GM12878 (cell line): ENCODE data around the gene MYO3B. TPM values are rescaled to one million over a fixed set of nuclear protein-coding genes. Genes with fewer than 3 reads are reported as not detected.
A peak's percentile ranks its signal among the peaks of the same experiment; 100 is the strongest.

Experiments
- ATAC-seq: fragments of 200-7000 bp; cut with Tn5 transposase; 3 replicates; pipeline ENCODE4 v1.9.1; 2020; ENCODE audit warnings: mild to moderate bottlenecking, moderate library complexity
- BruUV-seq: library from RNA; stranded (reverse); fragments of 400-500 nt; replicated peaks from 2 replicates; lab custom pipeline; 2021; lab: Mats Ljungman, UMichigan
- CTCF ChIA-PET: fragments of 300-600 bp; sonication (Branson Sonifier 250); formaldehyde crosslinking; extraction: SDS; loops from one replicate; lab custom pipeline; 2021; ENCODE audit warnings: inconsistent platforms; lab: Yijun Ruan, JAX
- POLR2A ChIA-PET: fragments of 350-600 bp; formaldehyde crosslinking; extraction: SDS; loops from one replicate; lab custom pipeline; 2021; ENCODE audit warnings: inconsistent platforms; lab: Charles Lee
- RAD21 ChIA-PET: fragments of 300-600 bp; sonication (Branson Sonifier 250); formaldehyde crosslinking; loops from one replicate; lab custom pipeline; 2023; ENCODE audit warnings: antibody characterized with exemption; ENCODE audit not compliant: unreplicated experiment; lab: Charles Lee
- SMC1A ChIA-PET: fragments of 300-600 bp; sonication (Branson Sonifier 250); formaldehyde crosslinking; loops from one replicate; lab custom pipeline; 2023; ENCODE audit not compliant: unreplicated experiment, uncharacterized antibody; lab: Charles Lee
- DNase-seq: peaks from one replicate; pipeline ENCODE4 v3.0.0-alpha.2; 2011; ENCODE audit warnings: low read depth, low spot score
- FAIRE-seq: peaks from 3 replicates; lab custom pipeline; 2011; peaks lifted over from hg19 to GRCh38; lab: Jason Lieb, UNC
- H2AFZ ChIP-seq: 2 replicates; pipeline ENCODE4 v1.6.0; 2011; ENCODE audit warnings: low read depth, low read length, control low read depth; ENCODE audit not compliant: control insufficient read depth
- H3K27ac ChIP-seq: 2 replicates; pipeline ENCODE4 v1.5.1; 2011; ENCODE audit warnings: control low read depth; ENCODE audit not compliant: control insufficient read depth, insufficient read depth
- H3K27me3 ChIP-seq, 2 experiments: replicated peaks in 1 of 2; 2 replicates each; pipeline versions ENCODE4 v1.6.0 to v1.6.1; 2011; ENCODE audit warnings: low read length in 1 of 2; ENCODE audit not compliant: control insufficient read depth in 2 of 2, insufficient read depth in 2 of 2
- H3K36me3 ChIP-seq, 2 experiments: 2 replicates each; pipeline ENCODE4 v1.5.1; 2011; ENCODE audit warnings: low read length in 1 of 2; ENCODE audit not compliant: control insufficient read depth in 2 of 2, insufficient read depth in 2 of 2
- H3K4me1 ChIP-seq: 2 replicates; pipeline ENCODE4 v1.6.1; 2011; ENCODE audit warnings: mild to moderate bottlenecking, low read length, moderate library complexity, mixed read lengths; ENCODE audit not compliant: control insufficient read depth, insufficient read depth
- H3K4me2 ChIP-seq: 2 replicates; pipeline ENCODE4 v1.6.0; 2011; ENCODE audit warnings: control low read depth; ENCODE audit not compliant: control insufficient read depth, insufficient read depth
- H3K4me3 ChIP-seq: fragments of 200-600 bp; sonication (generic); 2 replicates; pipeline ENCODE4 v1.5.1; 2016
- H3K79me2 ChIP-seq: 2 replicates; pipeline ENCODE4 v1.6.0; 2011; ENCODE audit warnings: low read length; ENCODE audit not compliant: control insufficient read depth, insufficient read depth
- H3K9ac ChIP-seq: 2 replicates; pipeline ENCODE4 v1.8.0; 2011; ENCODE audit warnings: low read length, control low read depth, mixed read lengths; ENCODE audit not compliant: control insufficient read depth, insufficient read depth
- H3K9me3 ChIP-seq: replicated peaks from 3 replicates; pipeline ENCODE4 v1.5.1; 2011; ENCODE audit warnings: mild to moderate bottlenecking, low read length; ENCODE audit not compliant: control insufficient read depth, insufficient read depth
- H4K20me1 ChIP-seq: 2 replicates; pipeline ENCODE4 v1.6.0; 2011; ENCODE audit not compliant: control insufficient read depth, insufficient read depth
- ATF7 ChIP-seq: fragments of 450-650 bp; IDR thresholded peaks from 2 replicates; pipeline ENCODE4 v1.6.1; 2016; ENCODE audit warnings: low read depth, mild to moderate bottlenecking
- BACH1 ChIP-seq: fragments of 450-650 bp; IDR thresholded peaks from 2 replicates; pipeline ENCODE4 v1.6.1; 2017; ENCODE audit warnings: mild to moderate bottlenecking, borderline replicate concordance
- BCL11A ChIP-seq: IDR thresholded peaks from 2 replicates; pipeline ENCODE4 v1.6.1; 2011; ENCODE audit warnings: low read depth, low read length
- CBX3 ChIP-seq: fragments of 200-600 bp; sonication (generic); IDR thresholded peaks from 2 replicates; pipeline ENCODE4 v1.6.1; 2016; ENCODE audit warnings: low read depth, borderline replicate concordance
- DPF2 ChIP-seq: fragments of 450-650 bp; IDR thresholded peaks from 2 replicates; pipeline ENCODE4 v1.6.1; 2017; ENCODE audit warnings: mild to moderate bottlenecking
- EP300 ChIP-seq, 2 experiments: fragments of 150-350 bp in 1 of 2; IDR thresholded peaks; 2 replicates each; pipeline ENCODE4 v1.6.1; 2011 to 2012; ENCODE audit warnings: low read depth in 2 of 2, low read length in 2 of 2, borderline replicate concordance in 1 of 2, improper control_type of control experiment in 1 of 2, inconsistent platforms in 1 of 2; ENCODE audit not compliant: control insufficient read depth in 1 of 2
- HDAC2 ChIP-seq: fragments of 200-600 bp; sonication (generic); IDR thresholded peaks from 2 replicates; pipeline ENCODE4 v1.6.1; 2017
- IKZF1 ChIP-seq: fragments of 450-650 bp; conservative IDR thresholded peaks from 2 replicates; pipeline ENCODE4 v1.6.1; 2017; ENCODE audit warnings: antibody characterized with exemption, mild to moderate bottlenecking
- IKZF2 ChIP-seq, 2 experiments: fragments of 450-650 bp; IDR thresholded peaks; 2 replicates each; pipeline ENCODE4 v1.6.1; 2017; ENCODE audit warnings: mild to moderate bottlenecking in 2 of 2, moderate library complexity in 2 of 2
- MEF2B ChIP-seq: fragments of 450-650 bp; IDR thresholded peaks from 2 replicates; pipeline ENCODE4 v1.6.1; 2018; ENCODE audit warnings: mild to moderate bottlenecking, moderate library complexity; ENCODE audit not compliant: partially characterized antibody, poor library complexity, severe bottlenecking
- RFX5 ChIP-seq: IDR thresholded peaks from 2 replicates; pipeline ENCODE4 v1.6.1; 2011; ENCODE audit warnings: low read depth, low read length, improper control_type of control experiment
- SP1 ChIP-seq: IDR thresholded peaks from one replicate; pipeline ENCODE4 v1.6.1; 2011; ENCODE audit warnings: low read depth, low read length
- TAF1 ChIP-seq: IDR thresholded peaks from 2 replicates; pipeline ENCODE4 v1.6.1; 2011; ENCODE audit warnings: mild to moderate bottlenecking, low read depth, low read length, borderline replicate concordance
- TCF12 ChIP-seq: IDR thresholded peaks from 2 replicates; pipeline ENCODE4 v1.6.1; 2011; ENCODE audit warnings: low read depth, mild to moderate bottlenecking, low read length
- ZNF24 ChIP-seq: fragments of 450-650 bp; IDR thresholded peaks from 2 replicates; pipeline ENCODE4 v1.6.1; 2017; ENCODE audit warnings: antibody characterized with exemption, mild to moderate bottlenecking
- WGBS: methylation state at CpG from one replicate; pipeline ENCODE4 v1.1.6; 2016; ENCODE audit warnings: low lambda C conversion rate; ENCODE audit not compliant: insufficient replicate concordance, insufficient coverage; ENCODE audit errors: missing lambda C conversion rate; 5-methylcytosine and 5-hydroxymethylcytosine counted together
- in situ Hi-C: fragments of 300-500 bp; cut with MboI; formaldehyde crosslinking; loops from 9 replicates; pipeline ENCODE4 v1.14.3; 2018; ENCODE audit warnings: mixed read lengths
- intact Hi-C: fragments of 100-400 bp; cut with micrococcal nuclease; formaldehyde crosslinking; loops from one replicate; pipeline ENCODE4 v1.14.2; 2022; ENCODE audit not compliant: unreplicated experiment
- polyA plus RNA-seq, 11 experiments: library from polyadenylated mRNA; depleted of rRNA in 4 of 11; unstranded in 6 of 11; stranded (reverse) in 5 of 11; fragments of >200 nt; fragmentation: Nextera tagmentation in 4 of 11; fragmentation: Illumina TruSeq in 1 of 11; extraction: Ambion mirVana in 4 of 11; extraction: Trizol in 1 of 11; gene quantifications; 1 replicate in 1 of 11; 2 replicates in 10 of 11; pipeline versions ENCODE4 v1.2.1 to v1.2.3, GENCODE V29; 2011 to 2016; ENCODE audit warnings: inconsistent platforms in 2 of 11, missing spikeins in 2 of 11, low read depth in 1 of 11
- total RNA-seq, 4 experiments: library from RNA; depleted of rRNA in 3 of 4; stranded (reverse); fragments of >200 nt in 3 of 4; fragmentation: Illumina TruSeq in 1 of 4; extraction: Trizol in 1 of 4; gene quantifications; 2 replicates each; pipeline versions ENCODE4 v1.2.1 to v1.2.3, GENCODE V29; 2013 to 2021
- TF ChIP-seq, protein P1 (sequence below): fragments of 450-650 bp; formaldehyde crosslinking; IDR thresholded peaks from 2 replicates; pipeline ENCODE4 v1.4.0; 2020; ENCODE audit warnings: mild to moderate bottlenecking, moderate library complexity
- TF ChIP-seq, protein P2 (sequence below): IDR thresholded peaks from 2 replicates; pipeline ENCODE4 v1.6.1; 2012; ENCODE audit warnings: low read depth, low read length, improper control_type of control experiment

Gene MYO3B
- total and polyA plus RNA-seq, 10 of the 15 experiments (the other 5 are each of a cell fraction or from before 2014, with no cell fraction given), result 1.1 to 7.1 (median 2.1) TPM

DNA sequence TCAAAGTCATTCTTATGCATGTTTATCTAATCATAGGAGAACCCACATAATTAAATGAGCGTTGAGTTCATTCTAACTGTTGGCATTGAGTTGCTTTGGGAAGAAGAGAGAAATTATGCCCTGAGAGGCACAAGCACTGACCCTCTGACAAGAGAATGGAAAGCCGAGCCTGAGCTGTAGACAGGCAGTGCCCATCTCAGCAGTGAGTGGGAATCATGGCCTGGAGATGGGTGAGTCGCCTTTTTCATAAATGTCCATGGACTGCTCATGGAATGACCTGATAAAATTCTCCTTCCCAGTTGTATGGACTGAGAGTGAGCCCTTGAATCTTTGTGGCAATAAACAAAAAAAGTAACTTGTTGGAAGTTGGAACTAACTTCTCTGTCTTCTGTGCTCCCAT, 21.4 kb upstream of the MYO3B start (continued):
- TF ChIP-seq SP1, result no peak
- TF ChIP-seq ZNF24, result no peak
- no peak for TF ChIP-seq TAF1
- no peak for TF ChIP-seq DPF2
- TF ChIP-seq CBX3, result no peak
- TF ChIP-seq, protein P1, sequence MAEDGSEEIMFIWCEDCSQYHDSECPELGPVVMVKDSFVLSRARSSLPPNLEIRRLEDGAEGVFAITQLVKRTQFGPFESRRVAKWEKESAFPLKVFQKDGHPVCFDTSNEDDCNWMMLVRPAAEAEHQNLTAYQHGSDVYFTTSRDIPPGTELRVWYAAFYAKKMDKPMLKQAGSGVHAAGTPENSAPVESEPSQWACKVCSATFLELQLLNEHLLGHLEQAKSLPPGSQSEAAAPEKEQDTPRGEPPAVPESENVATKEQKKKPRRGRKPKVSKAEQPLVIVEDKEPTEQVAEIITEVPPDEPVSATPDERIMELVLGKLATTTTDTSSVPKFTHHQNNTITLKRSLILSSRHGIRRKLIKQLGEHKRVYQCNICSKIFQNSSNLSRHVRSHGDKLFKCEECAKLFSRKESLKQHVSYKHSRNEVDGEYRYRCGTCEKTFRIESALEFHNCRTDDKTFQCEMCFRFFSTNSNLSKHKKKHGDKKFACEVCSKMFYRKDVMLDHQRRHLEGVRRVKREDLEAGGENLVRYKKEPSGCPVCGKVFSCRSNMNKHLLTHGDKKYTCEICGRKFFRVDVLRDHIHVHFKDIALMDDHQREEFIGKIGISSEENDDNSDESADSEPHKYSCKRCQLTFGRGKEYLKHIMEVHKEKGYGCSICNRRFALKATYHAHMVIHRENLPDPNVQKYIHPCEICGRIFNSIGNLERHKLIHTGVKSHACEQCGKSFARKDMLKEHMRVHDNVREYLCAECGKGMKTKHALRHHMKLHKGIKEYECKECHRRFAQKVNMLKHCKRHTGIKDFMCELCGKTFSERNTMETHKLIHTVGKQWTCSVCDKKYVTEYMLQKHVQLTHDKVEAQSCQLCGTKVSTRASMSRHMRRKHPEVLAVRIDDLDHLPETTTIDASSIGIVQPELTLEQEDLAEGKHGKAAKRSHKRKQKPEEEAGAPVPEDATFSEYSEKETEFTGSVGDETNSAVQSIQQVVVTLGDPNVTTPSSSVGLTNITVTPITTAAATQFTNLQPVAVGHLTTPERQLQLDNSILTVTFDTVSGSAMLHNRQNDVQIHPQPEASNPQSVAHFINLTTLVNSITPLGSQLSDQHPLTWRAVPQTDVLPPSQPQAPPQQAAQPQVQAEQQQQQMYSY, result no peak

DNA sequence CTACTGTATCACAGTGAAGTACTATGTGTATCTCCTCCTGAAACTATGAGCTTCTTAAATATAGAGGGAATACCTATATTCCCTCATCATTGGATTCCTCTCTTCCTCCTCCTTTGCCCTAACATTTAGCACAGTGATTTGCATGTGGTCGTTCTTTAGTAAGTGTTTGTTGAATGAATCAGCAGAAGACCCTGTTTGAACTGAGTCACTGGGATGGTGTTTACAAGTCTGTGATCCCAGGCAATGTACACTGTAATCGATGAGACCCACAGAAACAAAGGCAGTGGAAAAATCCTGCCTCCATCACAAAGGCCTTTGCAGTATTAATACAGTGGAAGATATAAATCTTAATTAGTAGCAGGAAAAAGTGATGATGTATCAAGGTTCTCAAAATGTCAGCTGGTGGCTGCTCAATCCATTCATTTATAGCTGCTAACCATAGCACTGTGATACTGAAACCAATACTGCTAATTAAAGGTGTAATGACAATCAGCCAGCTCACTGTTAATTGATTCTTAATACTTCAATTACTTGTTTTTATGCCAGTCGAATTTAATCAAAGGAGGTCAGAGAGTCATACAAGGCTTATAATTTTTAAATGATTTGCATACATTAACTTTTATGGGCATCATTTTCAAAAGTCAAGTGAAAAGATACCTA, 20.8 kb upstream of the MYO3B start:
- ChIA-PET POLR2A (interaction anchor here (0.9 to 10.7 kb wide), 6 partner anchors 15 to 75 kb away, joined by 3 to 112 read pairs (median 4); partner anchors contain the start of gene MYO3B), CTCF (interaction anchor here (1.2 to 4.8 kb wide), 6 partner anchors 10 to 167 kb away, joined by 3 to 36 read pairs (median 4); no protein-coding TSS in a partner anchor), RAD21 (interaction anchor here (0.7 to 10.5 kb wide), 8 partner anchors 11 to 705 kb away, joined by 3 to 124 read pairs (median 4); partner anchors contain the start of gene MYO3B), SMC1A (interaction anchor here (1.1 to 15.9 kb wide), 11 partner anchors 11 to 153 kb away, joined by 3 to 291 read pairs (median 9); partner anchors contain the start of gene MYO3B)
- DNase-seq (no peak), ATAC-seq (peak; percentile 46), FAIRE-seq (no peak)
- intact Hi-C loops, result loop anchor here (5.0 to 10.0 kb wide), 3 partner anchors 62 to 225 kb away; no protein-coding TSS in a partner anchor
- Histone ChIP-seq H3K4me2 (no peak overlapping the region), H3K4me3 (no peak overlapping the region), H3K4me1 (peaks cover 61% of the 10 kb centered on the region), H3K27ac (no peak overlapping the region), H3K79me2 (no peaks in the 10 kb centered on the region), H3K27me3 (no peaks in the 10 kb centered on the region), H3K9me3 (peaks cover 6% of the 10 kb centered on the region; the same call in 2 of the 3 replicates), H3K36me3 (no peaks in the 10 kb centered on the region), H4K20me1 (no peaks in the 10 kb centered on the region), H3K9ac (no peak overlapping the region), H2AFZ (no peak overlapping the region)
- in situ Hi-C loops, result no loop called here
- WGBS, result 13% methylated on average over 3 of the region's 3 CpGs
- no TSS peak for BruUV-seq
- TF ChIP-seq, protein P2, sequence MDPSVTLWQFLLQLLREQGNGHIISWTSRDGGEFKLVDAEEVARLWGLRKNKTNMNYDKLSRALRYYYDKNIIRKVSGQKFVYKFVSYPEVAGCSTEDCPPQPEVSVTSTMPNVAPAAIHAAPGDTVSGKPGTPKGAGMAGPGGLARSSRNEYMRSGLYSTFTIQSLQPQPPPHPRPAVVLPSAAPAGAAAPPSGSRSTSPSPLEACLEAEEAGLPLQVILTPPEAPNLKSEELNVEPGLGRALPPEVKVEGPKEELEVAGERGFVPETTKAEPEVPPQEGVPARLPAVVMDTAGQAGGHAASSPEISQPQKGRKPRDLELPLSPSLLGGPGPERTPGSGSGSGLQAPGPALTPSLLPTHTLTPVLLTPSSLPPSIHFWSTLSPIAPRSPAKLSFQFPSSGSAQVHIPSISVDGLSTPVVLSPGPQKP, result no peak
- TF ChIP-seq IKZF1, result peak; percentile 32; the same call in 1 of the 2 replicates
- TF ChIP-seq ATF7, result peak; percentile 54
- peak; percentile 40 to 42; a peak in 1 of 4 replicates for TF ChIP-seq EP300 (IDR thresholded peaks at IDR 0.05; ENCODE audit: borderline replicate concordance in 1 of 2, control insufficient read depth in 1 of 2, low read depth in 2 of 2, low read length in 2 of 2)
- TF ChIP-seq TCF12, result no peak
- 0 out of 2 replicates have a peak, but pooled peaks have one; percentile 31 for TF ChIP-seq ZNF24
- TF ChIP-seq IKZF2 (IDR thresholded peaks at IDR 0.05), result peak; percentile 31 to 44; a peak in 2 of 4 replicates
- peak; percentile 25 for TF ChIP-seq MEF2B
- TF ChIP-seq HDAC2, result no peak
- TF ChIP-seq BCL11A, result peak; percentile 57; the same call in 1 of the 2 replicates
- no peak for TF ChIP-seq RFX5
- TF ChIP-seq BACH1, result peak; percentile 82; the same call in 1 of the 2 replicates
